ENCODE data around the gene MYO7B.

MYO7B gene

DNA sequence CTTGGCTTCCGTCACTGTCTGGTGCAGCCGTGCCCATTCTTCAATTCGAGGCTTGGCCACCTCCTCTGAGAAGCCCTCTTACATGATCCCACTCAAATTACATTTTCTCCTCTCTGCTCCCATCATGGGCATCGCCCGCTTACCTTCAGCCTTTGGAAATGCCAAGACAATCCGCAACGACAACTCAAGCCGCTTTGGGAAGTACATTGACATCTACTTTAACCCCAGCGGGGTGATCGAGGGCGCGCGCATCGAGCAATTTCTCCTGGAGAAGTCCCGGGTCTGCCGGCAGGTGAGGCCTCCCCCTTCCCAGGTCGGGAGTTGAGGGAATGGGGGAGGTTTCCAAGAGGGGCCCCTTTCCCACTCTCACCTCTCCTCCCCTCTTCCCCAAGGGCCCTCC is 38.3 kb downstream of the MYO7B start:
- no peak for DNase-seq
- ATAC-seq = no peak

DNA sequence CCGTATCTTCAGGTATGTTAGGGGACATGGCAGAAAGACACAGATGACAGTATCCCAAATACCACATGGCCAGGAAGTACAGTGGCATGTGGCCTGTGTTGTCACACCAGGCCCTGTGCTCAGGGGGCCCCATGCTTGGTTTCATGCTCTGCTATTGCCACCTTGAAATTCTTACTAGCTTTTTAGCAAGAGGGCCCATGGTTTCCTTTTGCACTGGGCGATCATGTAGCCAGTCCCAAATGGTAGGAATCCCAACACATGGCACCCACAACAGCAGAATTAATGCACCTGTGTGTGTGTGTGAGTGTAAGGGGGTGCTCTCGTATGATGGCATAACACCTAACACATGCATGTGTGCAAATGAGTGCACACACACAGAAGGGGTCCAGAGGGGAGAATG is 39.2 kb downstream of the MYO7B start:
- DNase-seq (no peak), ATAC-seq (no peak)

DNA sequence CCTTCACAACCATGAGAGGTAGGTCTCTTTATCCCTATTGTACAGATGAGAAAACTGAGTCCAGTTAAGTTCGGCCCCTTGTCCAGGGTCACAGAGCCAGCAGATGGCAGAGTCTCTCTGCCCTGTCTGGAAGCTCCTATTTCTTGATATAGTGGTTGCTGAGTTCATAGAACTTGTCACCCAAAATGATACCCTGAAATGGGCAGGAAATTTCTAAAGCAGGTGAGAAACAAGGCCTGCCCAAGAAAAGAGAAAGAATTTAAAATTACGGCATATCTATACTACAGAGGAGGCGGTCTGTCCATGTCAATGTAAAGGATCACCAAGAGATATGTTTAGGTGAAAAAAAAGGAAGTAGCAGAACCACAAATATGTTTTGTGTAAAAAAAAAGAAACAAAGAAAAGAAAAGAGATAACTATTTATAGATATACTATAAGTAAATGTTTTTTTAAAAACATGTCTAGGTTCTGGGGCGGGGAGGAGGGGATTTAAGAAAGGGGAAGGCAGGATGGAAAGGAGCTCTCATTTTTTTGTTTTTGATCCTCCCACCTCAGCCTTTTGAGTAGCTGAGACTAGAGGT is 39.8 kb downstream of the MYO7B start:
- DNase-seq (no peak), ATAC-seq (no peak)

DNA sequence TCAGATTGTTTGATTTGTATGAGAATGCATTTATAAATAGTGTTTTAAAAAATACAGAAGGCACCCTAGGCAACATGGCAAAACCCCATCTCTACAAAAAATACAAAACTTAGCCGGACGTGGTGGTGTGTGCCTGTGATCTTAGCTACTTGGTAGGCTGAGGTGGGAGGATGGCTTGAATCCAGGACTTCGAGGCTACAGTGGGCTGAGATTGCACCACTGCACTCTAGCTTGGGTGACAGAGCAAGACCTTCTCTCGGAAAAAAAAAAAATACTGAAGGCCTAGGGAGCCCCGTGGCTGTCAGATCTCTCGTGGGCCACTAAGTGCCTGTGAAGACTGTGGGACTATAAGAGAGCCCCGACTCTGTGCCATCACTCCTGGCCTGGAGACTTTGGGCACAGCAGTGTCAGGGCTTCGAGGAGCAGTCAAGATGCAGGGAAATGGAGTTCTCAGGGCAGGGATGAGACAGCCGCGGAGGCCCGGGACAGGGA is 40.5 kb downstream of the MYO7B start:
- ATAC-seq = no peak
- DNase-seq = no peak

DNA sequence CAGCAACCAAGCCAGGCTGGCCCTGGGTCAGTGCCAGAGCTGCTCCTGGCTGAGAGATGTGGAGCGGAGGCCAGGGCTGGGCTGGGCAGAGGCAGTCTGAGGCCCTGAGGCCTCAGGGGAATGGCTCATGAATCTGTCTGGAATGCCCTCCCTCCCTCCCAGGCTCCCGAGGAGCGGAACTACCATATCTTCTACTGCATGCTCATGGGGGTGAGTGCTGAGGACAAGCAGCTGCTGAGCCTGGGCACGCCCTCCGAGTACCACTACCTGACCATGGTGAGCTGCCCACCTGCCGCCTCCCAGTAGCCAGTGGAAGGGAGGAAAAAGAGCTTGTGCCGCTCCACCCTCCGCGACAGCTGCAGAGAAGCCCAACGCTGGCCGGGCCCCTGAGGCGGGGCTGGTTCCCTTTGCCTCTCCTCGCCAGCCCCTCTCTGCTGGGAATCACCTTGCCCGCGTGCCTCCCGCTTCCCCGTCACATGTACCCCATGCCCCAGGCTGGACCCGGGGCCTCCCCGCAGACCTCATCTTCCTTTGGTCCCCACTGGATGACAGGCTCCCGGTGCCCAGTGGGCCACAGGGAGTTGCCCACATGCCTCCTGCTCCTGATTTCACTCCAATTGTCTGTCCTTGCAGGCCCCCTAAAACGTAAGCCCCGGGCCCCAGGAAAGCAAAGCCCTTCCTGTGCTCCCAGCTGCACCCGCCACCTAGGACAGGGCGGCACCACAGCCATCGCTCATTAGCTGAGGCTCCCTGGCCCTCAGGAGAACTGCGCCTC is 41.1 kb downstream of the MYO7B start:
- ATAC-seq (no peak), DNase-seq (no peak)

DNA sequence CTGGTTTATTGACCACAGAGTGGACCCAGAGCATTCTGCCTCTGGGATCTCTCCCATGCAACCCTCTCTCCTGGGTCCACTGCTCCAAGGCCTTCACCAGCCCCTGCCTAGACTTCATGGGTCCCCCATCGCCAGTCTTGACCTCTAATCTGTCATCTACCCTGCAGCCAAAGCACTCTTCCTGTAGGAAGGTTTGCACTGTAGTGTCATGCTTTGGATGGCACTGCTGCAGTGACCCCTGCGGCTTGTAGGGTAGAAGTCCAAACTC is 41.7 kb downstream of the MYO7B start:
- DNase-seq (no peak), ATAC-seq (no peak)

DNA sequence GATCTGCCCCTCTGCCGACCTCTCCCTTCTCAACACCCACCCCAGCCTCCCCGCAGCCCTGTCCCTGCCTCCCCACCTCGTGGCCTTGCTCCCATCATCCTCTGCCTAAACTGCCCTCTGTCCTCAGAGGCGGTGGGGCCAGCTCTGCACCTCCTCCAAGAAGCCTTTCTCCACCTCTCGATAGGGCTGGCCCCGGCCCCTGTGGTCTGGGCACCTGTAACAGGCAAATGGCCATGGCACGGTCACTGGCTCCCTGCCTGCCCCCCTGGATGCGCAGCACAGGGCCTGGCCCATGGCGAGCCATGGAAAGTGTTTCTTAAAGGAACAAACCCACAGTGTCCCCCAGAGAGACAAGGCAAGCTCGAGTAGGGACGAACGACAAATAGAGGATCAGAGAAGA is 42.0 kb downstream of the MYO7B start:
- ATAC-seq (no peak), DNase-seq (no peak)

DNA sequence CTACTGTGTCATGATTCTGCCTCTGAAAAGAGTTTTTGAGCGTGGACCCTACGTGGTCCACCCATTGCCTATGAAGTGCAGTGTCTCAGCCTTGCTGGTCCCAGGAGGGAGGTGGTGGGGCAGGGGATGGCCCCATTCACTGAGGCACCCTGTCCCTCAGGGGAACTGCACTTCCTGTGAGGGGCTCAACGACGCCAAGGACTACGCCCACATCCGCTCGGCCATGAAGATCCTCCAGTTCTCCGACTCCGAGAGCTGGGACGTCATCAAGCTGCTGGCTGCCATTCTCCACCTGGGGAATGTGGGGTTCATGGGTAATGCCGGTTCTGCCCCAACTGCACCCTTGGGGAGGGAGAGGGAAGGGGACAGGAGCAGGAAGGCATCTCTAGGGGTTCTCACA is 42.5 kb downstream of the MYO7B start:
- no peak for ATAC-seq

DNA sequence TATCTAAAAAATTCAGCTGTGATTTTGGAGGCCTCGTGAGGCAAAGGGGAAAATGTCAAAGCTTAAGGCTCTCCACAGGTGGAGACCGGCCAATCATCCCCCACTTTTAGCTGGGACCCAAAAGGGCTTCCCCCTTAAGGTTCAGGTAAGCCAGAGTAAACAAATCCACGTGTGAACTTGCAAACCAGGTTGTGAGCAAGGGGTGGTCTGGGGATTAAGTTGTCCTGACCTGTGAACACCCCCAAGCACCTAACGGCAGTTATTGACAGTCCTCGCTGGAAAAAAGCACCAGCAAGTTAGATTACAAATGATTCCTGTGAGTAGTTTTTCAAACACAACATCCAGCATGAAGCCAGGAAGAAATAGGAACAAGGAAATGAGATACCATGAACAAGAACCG is 42.9 kb downstream of the MYO7B start:
- no peak for DNase-seq
- no peak for ATAC-seq

More for the DNA sequence above, 42.5 kb downstream of the MYO7B start:
- DNase-seq = no peak

DNA sequence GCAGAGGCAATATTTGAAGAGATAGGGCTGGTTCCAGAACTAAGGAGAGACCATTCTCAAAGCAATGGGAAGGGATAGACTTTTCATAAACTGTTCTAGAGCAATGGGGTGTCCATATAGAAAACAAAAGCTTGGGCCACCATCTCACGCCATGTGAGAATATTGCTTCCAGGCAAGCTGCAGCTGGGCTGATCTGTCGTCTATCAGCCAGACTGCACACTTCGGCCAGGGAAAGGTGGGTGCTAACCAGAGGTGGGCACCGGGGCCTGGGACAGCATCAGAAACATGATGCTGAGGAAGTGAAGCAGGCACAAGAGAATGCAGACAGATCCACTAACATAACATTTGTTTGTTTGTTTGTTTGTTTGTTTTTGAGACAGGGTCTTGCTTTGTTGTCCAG is 43.7 kb downstream of the MYO7B start:
- no peak for ATAC-seq
- no peak for DNase-seq

DNA sequence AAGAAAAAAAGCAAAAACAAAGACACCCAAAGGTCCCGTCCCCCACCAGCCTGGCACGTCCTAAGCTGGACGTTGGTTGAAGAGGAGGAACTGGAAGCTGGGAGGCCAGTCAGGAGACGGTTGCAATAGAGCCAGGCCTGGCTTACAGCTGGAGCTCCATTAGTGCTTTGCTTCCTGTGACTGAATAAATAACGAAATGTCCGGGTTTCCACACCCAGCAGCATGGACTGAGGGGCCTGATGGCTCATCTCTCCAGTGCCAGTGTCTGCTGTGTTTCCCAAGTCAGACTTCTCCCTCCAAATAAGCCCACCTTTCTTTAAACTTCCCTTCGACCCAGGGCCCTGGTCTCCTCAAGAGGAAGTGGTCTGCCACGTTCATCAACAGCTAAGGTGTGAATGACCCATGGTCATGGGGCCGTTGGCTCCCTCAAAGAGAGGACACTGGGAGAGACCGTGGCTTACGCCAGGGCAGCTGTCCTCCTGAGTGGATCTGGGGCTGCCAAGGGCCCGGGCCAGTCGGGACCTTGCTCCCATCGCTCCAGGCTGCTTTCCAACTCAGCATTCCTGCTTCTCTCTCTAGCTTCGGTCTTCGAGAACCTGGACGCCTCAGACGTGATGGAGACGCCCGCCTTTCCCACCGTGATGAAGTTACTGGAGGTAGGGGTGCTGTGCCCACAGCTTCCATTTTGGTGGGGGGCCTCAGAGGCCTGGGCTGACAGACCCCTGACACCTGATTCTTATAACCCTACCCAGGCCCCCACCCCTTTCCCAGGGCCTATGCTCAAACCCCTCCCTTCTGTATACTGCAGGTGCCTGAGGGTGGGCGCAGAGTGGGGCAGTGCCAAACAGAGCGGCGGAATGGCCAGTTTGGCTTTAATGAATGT is 44.9 kb downstream of the MYO7B start:
- no peak for DNase-seq
- ATAC-seq = no peak

DNA sequence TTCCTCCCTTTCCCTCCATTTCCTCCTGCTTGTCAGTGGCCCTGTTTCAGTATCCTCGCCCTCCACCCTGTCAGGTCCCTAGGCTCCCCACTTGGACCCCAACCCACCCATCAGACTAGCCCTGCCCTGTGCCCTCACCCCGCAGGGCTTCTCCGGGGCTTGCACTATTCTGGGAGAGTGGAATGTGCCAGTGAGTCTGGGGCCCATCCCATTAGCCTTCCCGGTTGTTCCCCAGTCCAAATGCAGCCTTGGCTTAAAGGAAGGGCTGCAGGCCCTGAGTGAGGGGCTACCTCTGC is 45.5 kb downstream of the MYO7B start:
- DNase-seq = no peak
- ATAC-seq = no peak

DNA sequence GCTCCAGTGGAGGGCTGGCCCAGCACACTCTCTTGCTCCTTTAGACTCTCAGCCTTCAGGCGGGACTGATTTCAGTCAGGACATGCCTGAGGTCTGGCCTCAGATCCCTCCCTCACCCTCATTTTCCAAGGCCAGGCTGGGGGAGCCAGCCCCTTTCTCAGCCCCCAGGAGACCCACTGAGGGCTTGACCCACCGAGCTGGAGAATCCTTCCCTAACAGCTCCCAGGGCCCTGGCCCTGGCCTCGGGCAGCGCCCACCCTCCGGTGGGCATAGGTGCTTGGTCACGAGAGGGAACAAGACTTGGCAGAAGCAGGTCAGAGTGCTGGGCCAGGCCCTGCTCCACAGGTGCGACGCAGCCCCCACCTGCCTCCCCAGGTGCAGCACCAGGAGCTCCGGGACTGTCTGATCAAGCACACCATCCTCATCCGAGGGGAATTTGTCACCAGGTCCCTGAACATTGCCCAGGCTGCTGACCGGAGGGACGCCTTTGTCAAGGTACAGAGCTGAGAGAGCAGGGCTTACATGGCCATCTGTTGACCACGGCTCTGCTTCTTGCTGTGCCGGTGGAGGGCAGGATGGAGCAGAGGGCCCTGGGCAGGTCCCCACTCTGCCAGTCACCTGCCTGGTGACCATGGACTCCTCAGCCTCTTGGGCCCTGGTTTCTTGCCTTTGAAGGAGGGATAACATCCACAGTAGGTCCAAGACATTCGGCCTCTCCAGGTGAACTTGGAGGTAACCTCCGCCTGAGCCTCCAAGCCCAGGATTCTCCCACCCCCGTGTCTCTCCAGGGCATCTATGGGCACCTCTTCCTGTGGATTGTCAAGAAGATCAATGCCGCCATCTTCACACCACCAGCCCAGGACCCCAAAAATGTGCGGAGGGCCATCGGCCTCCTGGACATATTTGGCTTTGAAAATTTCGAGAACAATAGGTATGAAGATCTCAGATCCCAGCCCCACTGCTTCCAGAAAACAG is 46.3 kb downstream of the MYO7B start:
- ATAC-seq = no peak

DNA sequence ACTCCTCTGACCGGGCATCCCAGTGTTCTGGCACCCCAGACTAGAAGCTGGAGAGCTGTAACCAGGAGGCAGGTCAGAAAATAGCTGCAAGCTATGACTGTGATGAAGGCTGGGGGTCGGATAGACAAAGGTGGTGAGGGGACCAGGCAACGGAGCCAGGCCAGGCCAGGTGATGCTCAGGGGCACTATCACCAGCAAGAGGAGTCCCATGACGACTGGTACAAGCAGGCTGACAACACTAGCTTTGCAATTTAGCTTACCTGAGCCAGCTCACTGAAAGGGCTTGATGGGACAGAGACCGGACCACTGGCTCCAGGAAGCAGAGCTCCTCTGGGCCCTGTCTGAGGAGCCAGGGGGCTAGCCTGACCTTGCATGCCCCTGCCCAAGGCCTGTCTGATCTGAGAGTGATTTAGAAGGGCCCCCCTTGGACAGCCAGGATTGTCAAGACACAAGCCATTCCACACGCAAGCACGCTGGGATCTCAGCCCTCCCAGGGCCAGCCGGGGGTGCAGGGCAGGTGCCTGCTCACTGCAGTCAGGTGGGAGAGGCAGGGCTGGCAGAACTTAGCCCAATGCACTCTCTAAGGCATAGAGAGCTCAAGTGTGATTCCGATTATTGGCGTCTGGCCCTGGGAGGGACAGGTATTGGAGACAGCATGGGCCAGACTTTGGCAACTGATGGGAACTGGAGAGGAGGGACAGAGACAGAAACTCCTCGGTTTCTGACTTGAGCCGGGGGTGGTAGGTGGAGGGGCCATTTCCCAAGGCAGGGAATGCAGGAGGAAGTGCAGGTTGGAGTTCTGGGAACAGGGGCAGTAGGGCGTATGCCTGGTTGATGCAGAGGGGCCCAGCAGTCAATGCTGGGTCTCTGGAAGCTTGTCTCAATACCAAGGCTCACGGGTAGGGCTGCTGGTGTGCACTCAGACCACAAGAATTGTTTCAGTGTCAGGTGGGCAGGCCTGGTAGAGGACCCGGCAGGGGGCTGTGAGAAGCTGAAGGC is 47.7 kb downstream of the MYO7B start:
- no peak for DNase-seq
- ATAC-seq = no peak

More for the DNA sequence above, 46.3 kb downstream of the MYO7B start:
- DNase-seq = no peak

DNA sequence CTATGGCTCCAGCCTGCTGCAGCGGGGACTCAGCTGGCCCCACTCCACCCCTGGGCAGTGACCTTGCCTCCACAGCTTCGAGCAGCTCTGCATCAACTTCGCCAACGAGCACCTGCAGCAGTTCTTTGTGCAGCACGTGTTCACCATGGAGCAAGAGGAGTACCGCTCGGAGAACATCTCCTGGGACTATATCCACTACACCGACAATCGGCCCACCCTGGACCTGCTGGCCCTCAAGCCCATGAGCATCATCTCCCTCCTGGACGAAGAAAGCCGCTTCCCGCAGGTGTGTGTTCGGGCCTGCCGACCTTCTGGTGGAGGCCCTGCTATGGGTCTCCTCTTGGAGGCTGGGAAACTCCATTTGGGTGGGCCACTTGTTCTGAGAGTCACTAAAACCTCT is 48.6 kb downstream of the MYO7B start:
- DNase-seq (no peak), ATAC-seq (no peak)

DNA sequence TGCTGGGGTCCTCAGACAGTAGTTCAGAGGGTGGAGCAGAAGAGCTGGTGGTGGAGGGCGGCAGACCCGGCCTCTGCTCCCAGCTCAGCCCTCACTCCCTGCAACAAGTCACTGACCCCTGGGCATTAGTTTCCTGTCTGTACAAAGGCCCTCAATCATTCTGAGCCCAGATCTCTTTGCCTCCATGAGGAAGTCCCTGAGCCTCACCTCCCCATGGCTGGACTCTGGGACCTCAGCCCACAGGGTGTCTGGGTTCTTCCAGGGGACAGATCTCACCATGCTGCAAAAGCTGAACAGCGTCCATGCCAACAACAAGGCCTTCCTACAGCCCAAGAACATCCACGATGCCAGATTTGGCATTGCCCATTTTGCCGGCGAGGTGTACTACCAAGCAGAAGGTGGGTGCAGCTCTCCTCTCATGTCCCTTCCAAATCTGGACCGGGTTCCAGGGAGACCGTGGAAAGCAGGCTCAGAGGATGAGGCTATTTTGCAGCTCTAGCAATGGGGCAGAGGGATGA is 49.1 kb downstream of the MYO7B start:
- ATAC-seq (no peak), DNase-seq (no peak)

DNA sequence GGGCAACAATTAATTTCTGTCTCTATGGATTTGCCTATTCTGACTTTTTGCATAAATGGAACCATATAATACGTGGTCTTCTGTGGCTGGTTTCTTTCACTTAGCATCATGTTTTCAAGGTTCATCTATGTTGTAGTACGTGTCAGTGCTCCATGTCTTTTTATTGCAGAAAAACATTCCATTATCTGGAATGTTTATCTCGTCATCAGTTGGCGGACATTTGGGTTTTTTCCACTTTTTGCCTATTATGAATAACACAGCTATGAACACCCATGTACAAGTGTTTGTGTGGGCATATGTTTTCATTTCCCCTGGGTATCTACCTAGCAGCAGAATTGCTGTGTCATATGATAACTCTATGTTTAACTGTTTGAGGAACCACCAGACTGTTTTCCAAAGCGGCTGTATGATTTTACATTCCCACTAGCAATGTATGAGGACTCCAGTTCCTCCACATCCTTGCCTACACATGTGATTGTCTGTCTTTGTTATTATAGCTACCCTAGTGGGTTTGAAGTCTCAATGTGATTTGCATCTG is 49.9 kb downstream of the MYO7B start:
- DNase-seq (no peak), ATAC-seq (no peak)

DNA sequence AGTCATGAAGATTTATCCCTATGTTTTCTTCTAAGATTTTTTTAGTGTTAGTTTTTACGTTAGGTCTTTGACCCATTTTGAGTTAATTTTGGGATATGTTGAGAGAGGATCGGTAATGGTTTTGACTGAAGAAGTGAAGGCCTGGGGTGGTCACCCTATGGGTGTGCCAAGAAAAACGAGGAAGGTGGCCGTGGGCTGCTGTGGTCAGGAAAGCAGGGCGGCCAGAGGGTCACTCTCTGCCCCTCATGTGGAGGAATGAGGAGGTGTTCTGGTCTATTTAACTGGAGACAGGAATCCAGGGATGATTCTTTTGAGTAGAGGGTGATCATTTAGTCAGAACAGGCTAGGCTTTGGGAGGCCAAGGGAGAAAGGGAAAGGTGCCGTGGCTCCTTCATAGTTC is 50.7 kb downstream of the MYO7B start:
- no peak for ATAC-seq

DNA sequence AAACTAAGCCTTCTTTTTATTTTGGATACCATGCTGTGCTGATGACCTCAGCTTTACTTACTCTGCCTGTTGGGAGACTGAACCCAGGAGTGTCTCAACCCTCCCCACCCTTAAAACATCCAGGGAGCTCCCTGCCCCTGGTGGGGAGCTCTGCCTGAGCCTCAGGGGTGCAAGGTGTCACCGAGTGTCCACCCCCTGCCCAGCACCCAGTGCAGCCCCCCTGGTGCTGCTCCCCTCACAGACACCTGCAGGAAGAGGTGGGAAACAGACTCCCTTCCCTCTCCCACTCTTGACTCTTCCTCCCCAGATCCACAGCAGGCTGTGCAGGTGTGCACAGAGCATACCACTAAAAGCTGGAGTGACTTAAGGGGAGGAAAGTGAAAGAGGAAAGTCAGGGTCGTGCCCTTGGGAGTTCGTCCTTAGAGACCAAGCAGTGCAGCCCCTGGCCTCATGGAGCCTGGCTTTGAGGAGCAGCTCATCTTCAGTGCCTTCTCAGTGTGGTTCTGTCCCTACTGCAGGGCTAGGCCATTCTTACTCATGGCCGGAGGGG is 51.3 kb downstream of the MYO7B start:
- no peak for ATAC-seq
- no peak for DNase-seq

More for the DNA sequence above, 50.7 kb downstream of the MYO7B start:
- DNase-seq = no peak

DNA sequence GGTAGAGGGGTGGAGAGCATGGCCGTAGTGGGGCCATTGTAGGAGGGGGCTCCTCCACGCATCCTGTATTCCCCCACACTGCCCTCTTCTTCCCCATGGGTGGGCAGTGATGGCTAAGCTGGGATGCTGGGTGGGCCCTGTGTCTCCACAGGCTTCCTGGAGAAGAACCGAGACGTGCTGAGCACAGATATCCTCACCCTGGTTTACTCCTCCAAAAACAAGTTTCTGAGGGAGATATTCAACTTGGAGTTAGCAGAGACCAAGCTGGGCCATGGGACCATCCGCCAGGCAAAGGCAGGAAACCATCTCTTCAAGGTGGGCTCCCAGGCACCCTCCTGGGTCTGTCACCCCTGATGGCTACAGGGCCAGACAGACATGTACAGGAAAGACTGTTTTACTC is 52.8 kb downstream of the MYO7B start:
- ATAC-seq (no peak), DNase-seq (no peak)

All from stimulated activated naive CD8-positive, alpha-beta T cell treated with anti-CD3 and anti-CD28 coated beads, Interleukin-15, Interleukin-2, amounts not matched to agents 100 U/mL and 50 U/mL, for 24 hours (primary cell).